K562 treated with DMSO at 1 percent for 12 hours (cell line): ENCODE data around the gene EIF4G3. TPM values are rescaled to one million over a fixed set of nuclear protein-coding genes. Genes with fewer than 3 reads are reported as not detected.

Source experiments
- total RNA-seq: library from RNA; unstranded; fragments of 300-600 nt; gene quantifications from 2 replicates; pipeline ENCODE4 v1.2.3, GENCODE V29; 2022; ENCODE audit not compliant: insufficient read depth

Gene EIF4G3
- total RNA-seq: 13.3 and 46.4 TPM in 2 replicates

GRCh38 chr1:21176586-21177555, at the start of gene EIF4G3:
EIF4G3 (minus strand) TSS chr1:21176897; CDS start chr1:21002742, 174,155 bp downstream.

GRCh38 chr1:20787029-20787839, 389.5 kb downstream of the EIF4G3 start, which contains the start of gene HP1BP3:
HP1BP3 (minus strand) TSS chr1:20787307; CDS start chr1:20780440, 6,867 bp downstream.

Other genes with a start within 250 kb of the EIF4G3 start
- gene ECE1, start 113.6 kb upstream of the EIF4G3 start, total RNA-seq: 18.1 and 34.5 TPM in 2 replicates